AG08396 (cell line): ENCODE results near the gene PITX1.

Source experiments
- DNase-seq: peaks from one replicate; pipeline ENCODE4 v3.0.0; 2012; ENCODE audit warnings: low spot score, mixed read lengths

Gene PITX1

DNA sequence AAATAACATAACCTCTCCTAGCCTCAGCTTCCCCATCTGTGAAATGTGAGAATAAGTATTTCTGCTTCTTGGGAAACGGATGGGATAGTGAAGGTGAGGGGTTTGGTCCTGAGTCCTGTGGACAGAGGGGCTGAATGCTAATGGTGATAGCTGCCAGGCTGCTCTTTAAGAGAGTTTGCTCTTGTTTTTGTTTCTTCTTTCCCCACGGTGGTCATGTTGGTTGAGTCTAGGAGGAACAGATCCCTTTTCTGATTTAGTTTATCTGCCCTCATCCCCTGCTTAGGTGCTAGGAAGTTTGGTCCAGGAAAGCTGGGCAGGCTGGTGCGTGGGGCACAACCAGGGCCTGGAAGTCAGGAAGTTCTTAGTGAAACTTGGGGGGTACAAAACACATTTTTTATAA, 7.7 kb upstream of the PITX1 start:
- no peak for DNase-seq

DNA sequence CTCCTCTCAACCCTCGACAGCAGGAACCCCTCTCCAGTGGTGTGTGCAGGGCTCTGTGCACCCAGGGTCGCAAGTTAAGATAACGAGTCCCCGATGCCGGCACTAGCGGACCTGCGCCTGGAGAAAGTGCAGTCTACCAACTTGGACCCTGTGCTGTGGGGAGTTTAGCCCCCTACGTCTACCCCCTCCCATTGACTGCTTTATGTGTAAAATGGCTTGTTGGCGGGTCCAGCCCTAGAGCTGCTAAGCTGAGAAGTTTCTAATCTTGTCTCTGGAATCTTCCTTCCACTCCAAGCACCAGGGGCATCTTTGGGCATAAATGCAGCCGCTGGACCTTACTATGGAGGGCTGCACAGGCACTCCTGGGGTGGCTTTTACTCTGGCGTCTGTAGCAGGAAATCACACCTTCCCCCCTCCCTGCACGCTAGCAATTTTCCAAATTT, 7.1 kb upstream of the PITX1 start:
- DNase-seq: no peak

DNA sequence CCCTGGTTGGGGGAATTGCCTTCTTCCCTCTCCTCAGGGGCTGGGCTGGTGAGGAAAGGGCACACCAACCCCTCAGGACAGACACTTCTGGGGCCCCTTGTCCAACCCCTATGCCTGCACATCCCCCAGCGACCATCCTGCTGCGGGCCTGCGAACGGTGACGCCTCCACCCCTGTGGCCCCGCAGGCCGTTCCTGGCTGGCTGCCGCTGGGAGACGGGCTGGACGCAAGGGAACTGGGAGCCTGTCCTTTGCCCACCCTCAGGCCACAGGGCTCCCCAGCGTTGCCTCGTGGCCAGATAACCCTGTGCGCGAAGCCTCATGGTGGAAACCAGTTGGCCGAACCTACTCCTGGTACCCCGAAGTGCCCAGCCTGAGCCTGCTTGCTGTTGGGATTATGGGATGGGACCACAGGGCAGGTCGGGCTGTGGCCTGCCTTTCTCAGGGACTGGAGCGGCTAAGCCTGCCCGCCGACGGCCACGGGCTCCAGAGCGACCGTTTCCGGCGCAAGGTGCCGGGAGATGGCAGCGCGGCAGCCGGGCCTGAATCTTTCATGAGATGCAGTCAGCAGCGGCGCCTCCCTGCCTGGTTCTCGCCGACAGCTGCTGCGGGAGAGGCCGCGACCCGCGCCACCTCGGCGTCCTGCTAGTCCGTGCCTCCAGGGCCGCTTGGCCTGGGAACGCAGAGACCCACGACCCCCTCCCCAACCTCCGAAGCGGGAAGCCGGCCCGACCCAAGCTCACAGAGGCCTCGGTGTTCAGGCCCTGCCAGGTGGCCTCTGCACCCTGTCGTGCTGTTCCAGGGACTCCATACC, 6.5 kb upstream of the PITX1 start:
- no peak for DNase-seq

DNA sequence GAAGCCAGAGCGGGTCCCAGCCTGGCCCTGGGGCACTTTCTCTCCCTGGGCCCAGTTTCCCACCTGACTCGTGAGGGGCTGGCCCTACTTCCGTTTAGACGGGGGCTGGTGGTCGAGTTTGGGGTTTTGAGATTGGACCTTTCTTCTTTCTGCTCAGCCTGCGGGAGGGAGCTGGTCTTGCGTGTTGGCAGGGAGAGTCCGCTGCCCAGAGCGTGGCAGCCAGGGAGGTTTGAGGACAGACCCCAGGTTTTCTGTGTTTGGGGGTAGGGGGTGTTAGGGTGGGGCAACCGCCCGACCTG, 6.0 kb upstream of the PITX1 start:
- no peak for DNase-seq

DNA sequence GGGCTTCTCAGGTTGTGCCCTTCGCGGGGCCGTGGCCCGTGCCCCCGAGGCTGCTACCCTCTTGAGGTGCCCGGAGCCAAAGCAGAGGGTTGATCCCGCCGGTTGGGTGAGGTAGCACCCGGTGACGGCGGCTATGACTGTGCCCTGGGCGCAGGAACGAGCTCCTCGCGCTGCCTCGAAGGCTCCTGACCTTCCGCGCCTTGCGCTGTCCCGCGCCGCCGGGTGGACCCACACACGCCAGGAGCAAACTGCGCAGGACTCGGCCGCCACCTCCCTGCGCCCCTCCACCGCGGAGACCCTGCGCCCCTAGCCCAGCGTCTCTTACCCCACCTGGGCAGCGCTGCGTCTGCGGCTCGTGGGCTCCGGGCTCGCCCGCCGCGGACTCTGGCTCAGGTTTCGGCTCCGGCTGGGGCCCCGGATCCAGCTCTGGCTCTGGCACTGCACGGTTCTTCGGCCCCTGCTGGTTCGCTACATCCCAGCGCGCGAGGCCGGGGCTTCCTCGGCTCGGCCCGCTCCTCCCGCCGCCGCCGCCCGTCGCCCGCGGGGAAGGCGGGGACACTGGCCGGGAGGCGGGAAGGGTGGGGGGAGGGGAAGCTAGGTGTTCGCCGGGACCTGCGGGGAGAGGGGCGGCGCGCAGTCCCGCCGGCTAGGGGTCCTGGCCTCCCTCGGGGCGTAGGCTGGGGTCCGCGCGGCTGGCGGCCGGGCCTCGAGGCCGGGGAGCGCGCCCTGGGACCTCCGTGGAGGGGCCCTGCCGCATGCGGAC, 5.4 kb upstream of the PITX1 start:
- peak; percentile 54 for DNase-seq

DNA sequence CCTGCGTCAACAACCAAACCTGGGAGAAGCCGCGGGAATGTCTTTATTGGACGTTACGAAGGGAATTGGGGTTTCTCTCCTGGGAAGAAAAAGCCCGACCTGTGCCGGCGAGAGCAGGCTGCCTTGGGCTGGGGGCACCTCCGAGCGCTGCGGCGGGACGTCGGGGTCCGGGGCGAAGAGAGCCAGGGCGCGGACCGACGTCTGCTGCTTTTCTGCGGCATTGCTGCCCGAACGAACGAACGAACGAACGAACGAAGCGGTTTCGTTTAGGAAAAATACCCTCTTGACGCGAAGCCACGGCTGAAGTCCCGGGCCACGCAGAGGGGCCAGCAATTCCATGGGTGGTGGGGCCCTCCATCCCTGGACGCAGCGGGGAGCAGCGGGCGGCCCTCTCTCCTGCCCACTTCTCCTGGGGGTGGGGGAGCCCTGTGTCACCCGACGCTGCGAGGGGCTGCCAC, 4.8 kb upstream of the PITX1 start:
- DNase-seq: no peak

DNA sequence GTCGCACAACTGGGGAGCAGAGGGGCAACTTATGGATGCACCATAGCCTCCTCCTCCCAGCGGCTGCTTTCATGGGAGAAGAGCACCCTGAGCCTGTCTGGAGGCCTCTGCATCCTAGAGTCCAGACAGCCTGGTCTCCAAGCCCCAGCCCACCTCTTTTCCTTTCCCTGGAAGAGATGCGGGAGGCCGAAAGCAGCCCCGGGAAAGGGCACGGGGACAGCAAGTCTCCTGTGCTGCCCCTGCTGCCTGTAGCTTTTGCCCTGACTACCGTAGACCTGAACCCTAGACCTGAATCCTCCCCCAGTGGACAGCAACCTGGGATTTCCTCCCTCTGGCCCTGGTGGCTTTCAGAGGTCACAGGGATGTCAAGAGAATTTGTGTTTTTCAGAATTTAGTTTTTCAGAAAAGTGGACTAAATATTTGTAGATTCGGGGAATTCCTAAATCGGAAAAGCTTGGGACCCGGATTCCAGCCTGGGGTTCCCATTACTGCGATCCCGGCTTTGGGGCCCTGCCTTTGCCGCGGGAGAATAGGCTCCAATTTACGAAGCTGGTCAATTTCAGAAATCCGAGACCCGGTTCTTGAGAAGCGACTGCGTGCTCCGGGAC, 4.3 kb upstream of the PITX1 start:
- DNase-seq: no peak

DNA sequence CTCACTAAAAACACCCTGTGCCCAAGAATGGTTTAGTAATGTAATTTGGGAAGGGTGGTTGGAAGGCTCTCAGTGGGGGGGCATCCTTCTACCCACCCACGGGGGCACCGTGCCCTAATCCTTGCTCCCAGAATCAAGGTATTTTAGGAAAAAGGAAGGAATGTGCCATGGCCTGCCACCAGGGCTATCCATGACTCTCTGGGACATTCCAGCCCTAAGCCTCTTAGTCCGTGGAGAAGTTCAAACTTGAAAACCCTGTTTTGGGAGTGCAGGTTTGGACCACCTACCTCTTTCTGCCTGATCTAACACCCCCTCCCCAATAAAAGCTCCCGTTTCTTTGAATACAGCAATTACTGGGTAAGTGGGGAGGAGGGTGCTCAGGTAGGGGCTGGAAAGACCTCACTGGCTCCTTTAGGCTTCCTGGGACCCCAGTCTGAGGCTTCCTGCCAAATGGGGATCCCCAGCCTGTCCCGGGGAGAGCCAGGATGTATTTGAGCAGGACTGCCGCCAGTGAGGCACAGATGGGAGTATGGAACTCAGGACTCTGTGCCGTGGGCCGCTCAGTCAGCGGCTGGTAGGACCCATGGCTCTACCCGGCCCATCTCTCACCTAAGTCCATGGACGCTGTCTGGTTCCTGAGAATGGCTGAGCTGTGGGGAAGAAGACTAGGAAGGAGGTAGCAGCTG, 3.6 kb upstream of the PITX1 start:
- DNase-seq: no peak

DNA sequence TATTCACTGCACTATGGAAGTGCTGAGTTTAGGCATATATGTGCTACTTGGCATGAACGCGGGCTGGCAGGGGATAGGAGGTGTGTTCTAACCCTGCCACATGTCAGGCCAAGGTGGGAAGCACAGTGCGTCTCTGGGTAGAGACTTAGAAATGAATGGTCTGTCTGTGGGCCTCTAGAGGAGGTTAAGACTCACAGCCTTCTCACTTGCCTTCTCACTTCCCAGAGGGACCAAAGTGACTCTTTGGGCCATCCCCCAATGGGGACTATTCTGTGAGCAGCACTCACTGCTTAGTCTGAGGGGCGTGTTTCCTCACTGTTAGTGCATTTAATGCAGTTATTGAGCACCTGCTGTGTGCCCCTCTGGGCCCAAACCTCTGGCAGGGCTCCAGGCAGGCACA, 2.4 kb upstream of the PITX1 start:
- DNase-seq: no peak

DNA sequence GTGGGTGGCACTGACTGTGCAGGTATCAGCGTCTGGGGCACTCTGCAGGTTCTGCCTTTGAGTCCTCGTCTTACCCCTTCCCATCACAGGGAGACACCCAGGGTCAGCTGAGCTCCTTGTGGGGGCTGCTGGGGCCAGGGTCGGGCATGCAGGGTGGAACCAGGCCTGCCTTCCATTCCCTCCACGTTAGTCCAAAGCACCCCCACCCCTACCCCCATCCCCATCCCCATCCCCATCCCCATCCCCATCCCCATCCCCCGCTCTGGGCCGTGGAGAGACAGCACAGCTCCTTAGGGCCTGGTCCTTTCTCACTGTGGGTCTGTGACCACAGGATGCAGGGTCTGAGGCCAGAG, 1.6 kb upstream of the PITX1 start:
- no peak for DNase-seq

DNA sequence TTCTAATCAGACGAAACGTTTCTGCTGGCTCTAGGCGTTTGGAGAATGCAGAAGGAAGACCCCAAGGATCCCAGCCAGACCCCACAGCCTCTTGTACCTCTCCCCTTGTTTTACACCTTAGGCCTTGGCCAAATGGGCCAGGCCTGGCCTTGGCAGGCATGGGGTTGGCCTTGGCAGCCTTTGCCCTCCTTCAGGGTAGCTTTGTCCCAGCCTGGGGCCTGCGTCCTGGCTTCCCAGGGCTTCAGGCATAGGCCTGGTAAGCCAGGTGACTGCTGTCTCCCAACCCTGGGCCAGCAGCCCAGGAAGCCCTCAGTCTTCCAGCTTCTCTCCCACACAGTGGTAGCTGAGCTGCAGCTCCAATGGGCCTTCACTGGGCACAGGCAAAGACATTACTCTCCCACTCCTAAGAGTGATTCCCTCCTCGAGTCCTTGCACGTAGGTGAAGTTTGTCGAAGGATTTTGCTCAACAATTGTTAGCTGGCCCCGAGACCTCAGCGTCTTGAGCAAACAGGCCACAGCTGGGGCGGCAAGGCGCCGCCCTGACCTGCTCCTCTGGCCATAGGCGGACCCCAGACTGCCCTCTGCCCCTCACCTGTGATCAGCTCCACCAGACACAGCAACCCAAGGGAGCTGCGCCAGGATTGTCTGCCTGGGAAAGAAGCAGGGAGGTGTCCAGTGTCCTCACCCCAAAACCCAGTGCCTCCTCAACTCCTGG, 1.1 kb upstream of the PITX1 start:
- DNase-seq: no peak

DNA sequence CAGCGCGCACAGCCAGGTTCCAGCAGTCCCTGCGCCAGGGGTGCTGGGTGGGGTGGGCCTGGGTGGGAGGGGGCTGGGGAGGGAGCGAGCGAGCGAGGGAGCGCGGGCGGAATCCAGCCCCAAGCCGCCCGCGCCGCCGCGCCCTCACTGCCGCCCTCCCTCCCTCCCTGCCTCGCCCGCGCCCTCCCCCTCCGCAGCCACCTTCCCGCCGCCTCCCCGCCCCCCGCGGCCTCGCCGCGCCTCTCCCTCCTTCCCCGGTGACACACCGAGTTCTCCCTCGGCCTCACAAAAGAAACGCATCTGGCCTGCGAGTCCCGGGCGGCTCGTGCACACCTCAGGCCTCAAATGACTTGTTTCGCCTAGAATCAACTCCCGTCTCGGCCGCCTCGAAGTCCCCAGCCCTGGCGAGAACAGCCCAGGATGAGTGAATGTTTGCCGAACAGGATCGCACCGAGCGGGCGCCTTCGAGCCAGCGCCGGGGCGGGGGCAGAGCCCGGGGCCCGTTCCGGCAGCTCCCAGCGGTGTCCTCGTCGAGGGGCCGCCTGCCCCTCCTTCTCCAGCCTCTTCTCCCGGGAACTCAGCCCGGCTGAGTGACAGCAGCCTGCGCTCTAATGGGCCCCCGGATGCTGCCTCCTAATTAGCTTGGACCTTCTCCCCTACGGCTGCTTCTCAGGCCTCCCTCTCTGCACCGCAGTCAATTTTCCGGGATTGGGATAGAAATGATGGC, 371 bp upstream of the PITX1 start:
- peak; percentile 85 for DNase-seq

DNA sequence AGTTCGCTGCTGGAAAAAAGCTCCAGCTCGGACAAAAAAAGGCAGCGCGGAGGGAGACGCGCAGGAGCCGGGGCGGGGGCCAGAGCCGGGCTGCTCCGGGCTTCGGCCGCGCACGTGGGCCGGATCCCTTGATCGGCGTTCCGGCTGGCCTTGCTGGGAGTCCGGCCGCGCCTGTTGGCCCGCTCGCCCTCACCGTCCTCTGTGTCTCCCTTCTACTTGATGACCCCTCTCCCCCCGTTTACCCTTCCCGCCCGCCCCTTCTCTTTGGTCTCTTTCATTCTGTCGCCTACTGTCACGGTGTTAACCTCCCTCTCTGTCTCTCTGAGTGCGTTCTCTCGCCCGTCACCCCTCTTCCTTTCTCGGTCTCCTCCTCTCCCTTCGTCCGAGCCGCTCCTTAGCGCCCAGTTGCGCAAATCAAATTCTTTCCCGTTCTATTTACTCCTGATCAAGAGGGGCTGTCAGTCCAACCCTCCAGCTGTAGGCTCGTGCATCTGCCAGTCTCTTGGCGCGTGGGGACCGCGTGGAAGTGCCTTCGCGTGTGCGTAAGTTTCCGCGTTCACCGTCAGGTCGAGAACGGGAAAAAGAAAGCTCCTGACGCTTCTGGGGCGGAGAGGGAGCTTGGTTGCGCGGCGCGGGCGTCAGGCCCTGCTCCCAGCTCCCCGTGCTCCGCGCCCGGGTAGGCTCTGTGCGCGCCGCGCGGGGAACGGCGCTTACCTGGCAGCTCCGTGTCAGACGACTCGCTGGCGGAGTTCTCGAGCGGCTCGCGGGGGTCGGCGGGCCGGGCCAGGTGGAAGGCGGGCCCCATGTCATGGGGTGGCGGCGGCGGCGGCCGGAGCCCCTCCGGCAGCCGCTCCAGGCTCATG, 798 bp downstream of the PITX1 start:
- DNase-seq: peak; percentile 63

DNA sequence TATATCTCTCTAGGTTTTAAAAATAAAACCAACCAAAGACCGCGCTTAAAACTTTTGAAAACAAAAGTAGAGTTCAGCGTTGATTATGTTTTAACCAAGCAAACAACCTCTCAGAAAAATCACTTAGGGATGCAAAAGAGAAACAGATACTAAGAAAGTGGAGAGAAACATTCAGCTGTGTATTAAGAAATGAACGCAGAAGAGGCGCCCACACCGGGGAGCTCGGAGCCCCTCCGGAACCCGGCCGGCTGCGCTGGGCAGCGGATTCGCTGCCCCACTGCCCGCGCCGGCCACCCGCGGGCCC, 1.4 kb downstream of the PITX1 start:
- no peak for DNase-seq

DNA sequence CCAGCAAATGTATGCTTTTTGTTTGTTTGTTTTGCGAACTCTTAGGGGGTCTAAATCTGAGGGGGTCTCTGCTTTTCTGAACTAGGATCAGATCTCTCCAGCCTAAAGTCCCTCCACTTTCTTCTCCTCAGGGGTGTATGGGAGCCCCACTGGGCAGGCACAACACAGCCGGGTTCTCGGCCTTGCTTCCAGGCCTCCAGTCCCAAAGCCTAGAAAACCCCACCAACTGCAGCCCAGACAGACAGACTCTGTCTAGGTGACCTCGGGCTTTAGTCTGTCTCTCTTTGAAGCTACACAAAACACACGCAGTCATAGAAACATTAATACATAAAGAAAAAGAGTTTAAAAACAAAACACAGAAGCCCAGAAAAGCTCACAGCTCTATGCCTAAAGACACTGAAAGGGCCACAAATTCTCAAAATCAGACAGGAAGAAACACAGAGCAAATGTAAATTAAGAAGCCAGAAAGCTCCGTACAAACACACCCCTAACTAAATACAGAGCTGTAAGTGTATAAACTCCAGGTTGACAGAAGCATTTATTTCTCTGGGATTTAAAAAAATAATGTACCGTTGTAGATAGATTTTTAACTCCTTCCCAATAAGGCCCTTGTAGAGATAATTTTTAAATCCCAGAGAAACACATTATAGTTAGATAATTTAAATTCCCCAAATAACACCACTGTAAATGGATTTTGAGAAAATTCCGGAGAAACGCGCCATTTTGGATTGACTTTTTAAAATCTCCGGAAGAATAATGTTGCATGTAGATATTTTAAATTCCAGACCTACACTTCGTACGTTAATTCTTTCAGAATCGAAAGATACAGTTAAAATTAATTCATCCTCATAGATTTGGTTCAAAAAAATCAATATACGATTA, 2.0 kb downstream of the PITX1 start:
- DNase-seq: no peak

DNA sequence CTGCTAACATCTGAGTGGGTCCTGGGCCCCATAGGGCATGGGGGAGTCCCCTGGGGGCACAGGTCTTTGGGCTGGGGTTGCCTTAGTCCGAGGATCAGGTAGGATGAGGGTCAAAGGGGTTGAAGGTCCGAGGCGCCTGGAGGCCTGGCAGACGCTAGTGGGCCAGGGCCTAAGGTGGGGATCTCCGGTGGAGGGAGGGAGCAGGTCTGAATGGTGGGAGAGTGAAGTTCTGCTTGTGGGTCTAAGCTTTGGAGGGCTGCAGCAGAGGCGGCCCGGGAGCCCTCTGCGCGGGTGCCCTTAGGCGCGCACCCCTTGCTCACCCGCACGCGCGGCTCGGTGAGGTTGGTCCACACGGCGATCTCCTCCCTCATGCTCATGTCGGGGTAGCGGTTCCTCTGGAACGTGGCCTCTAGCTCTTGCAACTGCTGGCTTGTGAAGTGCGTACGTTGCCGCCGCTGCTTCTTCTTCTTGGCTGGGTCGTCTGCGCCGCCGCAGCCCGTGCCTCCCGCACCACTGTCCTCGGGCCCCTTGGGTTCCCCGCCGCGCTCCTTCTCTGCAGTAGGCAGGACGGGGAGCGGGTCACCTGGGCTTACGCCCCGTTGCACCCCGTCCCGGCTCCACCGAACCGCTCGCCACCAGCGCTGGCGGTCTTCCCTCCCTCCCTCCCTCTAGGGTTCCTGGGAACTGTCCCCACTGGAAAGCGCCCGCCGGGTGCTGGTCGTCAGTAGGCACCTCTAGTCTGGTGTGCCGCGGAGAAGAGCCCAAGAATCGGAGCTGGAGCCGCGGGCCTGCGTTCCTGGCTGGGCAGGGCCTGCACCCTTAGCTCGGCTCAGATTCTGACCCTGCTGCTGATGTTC, 2.8 kb downstream of the PITX1 start:
- no peak for DNase-seq

DNA sequence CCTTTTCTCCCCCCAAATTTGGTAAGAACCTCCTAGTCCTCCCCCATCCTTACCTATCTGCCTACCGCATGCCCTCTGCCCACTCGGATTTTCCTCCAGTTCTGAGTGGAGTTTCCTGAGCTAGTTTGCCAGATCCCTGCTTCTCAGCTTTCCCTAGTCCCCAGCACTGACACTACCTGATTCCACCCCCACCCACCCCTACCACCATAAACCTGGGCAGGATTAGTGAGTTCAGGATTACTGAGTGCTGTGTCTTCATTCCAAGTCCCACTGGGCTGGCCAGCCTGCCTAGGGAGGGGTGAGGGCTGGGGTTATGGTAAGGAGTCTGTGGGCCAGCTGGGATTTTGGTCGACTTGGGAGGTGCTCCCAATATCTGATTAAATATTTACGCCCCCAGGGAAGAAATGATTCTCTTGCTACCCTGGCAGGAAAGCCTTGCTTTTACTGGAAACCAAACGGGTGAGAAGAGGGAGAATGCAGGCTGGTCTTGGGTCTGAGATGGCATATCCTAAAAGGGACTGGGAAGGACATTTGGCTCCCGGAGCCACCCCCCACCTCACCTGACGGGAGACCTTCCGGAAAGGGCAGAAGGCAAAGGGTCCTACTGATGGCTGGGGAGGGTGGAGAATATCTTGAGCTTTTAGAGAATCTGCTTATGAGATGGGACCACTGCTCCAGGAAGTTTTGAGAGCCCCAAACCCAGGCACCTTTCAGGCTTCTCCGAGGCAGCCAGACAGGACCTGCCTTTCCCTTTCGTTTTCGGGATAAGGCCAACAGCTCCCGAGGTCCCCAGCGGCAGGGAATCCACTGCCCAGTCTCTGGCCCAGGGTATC, 3.7 kb downstream of the PITX1 start:
- DNase-seq: no peak
